GOT3 (cell line): Measurements from ENCODE around the gene HINT3.
"Not testable (repeated sequence)": the region's sequence is repeated elsewhere in the genome, so short reads cannot be mapped to it uniquely, and the experiment has no call there.

Experiments
- DNase-seq: peaks from one replicate; lab custom pipeline; 2025; ENCODE audit warnings: mixed read lengths; lab: John Stamatoyannopoulos, UW

HINT3 gene

DNA sequence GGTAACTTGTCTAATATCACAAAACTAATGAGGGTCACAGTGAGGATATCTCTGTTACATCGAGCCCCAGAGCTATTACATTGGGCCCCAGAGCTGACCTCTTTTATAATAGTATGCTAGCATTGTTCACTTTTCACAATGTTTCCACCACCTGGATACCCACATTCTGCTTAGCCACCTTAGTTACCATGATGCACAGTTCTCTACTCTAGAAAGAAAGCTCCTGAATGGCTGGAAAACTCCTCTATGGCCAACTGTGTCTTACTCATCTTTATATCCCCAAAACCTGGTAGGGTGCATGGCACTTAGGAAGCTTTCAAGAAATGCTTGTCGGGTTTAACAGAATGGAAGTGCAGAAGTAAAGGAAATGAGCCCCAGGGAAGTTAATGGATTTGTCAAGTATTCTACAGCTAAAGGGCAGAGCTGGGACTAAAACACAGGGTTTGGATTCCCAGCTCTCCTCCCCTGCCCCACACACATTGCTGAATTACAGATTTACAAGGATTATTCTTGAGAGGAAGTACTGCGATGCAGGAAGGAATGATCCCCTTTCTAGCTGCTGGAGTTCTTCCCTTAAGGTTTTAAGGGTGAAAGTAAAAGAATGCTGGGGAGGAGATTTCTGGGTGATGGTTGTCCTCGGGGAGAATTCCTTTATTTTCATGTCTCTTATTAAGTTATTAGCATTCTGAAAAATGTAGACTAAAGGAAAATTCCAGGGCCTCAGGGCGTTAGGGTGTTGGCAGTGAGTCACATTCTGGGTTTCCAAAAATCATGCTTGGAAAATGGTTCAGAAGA is 16.1 kb upstream of the HINT3 start:
- DNase-seq: no peak

DNA sequence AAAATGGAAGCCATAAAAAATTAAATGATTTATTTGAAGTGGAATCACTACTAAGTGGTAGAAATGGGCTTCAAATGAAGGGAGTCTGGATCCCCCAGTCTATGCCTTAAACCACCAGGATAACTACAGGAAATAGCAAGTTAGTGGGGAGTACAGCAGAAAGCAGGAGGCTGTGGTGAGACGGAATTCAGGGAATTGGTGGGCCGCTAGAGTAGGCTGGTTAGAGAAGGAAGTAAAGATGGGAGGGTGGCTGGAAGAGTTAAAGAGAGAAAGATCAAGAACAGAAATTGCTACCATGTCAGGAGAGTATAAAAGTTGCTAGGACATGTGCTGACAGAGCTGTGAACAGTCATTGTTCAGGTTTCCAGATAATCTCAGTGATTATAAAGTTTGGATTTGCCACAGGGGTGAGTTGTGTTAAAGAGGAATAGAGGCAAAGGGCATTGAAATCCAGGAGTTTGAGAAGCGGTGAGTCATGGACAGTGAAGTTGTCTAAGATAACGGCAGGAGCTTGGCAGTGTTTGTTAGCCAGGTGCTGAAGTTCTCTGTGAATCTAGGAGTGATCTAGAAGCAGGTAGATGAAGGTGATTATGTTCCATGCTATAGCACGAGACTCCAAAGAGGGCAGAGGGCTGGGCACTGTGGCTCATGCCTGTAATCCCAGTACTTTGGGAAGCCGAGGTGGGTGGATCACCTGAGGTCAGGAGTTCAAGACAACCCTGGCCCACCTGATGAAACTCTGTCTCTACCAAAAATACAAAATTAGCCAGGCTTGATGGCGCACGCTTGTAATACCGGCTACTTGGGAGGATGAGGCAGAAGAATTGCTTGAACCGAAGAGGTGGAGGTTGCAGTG is 13.7 kb upstream of the HINT3 start:
- no peak for DNase-seq

DNA sequence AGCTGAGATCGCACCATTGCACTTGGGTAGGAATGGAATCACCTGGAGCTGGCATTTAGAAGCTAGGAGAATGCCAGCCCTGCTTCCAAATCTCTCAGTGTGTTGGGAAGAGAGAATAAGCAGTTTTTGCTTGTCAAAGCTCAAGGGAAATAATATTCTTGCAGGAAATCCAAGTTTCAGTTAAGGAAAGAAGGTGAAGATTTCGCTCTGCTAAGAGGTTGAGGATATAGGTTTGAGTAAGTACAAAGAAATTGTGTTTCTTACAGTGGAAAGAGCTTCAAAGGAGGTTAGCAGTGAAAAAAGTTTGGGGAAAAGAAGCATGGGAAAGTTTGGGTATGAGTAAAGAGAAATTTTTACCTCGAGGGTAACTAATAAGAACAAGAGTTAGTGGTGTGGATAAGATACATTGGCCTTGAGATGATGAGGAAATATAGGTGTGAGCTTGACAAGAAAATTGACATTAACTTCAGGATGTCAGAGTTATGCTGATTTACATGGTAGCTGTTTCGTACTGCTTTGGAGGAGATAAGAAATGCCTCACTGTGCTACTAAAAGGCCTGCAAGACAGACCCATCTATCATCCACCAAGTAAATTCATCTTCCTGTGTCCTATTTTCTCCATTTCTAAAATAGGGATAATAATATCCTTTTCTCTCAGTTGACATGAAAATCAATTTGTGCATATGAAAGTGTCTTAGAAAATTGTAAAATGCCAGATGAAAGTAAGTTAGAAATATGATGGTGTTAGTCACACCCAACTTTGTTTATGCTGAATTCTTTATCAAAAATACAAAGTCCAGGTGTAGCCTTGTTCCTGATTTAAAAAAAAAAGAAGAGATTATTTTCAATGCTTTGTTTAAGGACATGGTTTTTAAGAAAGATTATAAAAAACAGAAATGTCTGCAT is 12.8 kb upstream of the HINT3 start:
- DNase-seq: no peak

DNA sequence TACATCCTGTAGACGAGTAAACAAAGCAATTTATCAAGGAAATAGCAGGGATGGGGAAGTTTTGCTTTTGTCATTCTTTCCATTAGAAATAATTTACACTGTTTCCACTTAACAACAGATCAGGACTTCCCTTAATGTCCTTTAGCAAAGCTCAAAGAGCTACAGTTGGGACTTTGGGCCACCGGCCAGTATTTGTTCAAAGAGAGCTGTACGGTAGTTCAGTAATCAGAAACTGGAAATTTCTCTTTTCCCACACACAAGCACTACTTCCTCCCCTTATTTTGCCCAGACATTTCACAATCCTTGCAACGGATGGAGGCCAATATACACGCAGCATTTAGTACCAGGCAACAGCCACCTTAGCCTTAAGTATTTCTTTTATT is 12.1 kb upstream of the HINT3 start:
- DNase-seq: no peak

DNA sequence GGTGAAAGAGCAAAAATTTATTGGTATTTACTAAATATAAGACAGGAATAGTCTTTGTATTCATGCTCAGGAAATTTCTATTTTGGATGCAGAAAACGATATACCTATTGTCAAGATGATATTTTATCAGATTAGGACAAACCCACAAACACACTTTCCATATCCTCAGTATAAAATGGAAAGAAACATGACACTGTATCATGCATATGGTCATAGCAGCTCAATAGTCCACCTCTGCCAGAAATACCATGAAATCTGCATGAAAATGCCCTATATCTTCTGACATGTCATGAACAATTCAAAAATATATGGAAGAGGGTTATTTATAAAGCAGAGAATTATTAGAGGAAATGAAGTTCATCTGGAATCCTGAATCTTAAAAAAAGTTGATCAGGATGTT is 11.7 kb upstream of the HINT3 start:
- no peak for DNase-seq

DNA sequence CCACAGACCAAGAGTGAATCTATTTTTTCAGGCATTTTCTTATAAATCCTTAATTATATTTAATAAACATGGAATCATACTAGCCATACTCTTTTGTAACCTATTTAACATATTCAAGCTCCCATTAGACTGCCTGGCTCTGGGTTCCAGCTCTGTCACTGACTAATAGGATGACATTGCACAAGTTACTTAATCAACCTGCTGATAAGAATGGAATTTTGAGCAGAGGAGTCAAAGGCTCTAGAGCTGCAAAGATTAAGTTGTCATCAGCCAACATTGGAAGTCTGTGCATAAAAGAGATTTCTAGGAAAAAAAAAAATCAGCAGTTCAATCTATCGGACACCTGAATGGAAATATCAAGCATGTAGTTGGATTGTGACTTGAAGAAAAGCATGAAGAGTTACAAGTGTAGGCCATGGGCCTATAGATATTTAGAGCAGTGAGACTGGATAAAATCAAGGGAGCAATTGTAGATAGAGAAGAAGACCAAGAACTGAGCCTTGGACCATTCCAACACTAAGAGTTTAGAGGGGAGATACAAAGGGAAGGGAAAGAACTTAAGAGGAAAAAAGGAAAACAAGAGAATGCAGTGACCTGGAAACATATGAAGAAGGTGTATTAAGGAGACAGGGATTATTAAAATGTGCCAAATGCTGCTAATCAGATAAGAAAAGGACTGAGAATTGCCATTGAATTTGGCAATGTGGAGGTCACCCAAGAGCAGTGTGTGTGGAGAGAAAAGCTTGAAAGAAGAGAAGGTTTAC is 11.0 kb upstream of the HINT3 start:
- no peak for DNase-seq

DNA sequence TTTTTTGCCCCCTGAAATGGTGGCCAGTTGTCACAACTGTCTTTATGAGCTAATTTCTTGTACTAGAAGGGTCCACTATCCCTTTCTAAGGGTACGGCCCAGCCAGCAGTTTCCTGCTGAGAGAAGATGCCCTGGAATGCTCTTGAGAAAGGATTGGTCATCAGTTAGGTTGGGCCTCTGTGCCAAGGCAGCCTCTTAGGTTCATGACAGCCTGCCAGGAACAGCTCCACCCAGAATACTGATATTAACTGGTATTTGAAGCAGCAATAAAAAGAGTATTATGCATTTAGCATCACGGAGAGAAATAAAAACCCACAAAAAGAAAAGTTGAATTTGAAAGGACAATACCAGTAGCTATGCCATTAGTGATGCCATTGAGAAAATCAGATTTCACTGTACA is 9.0 kb upstream of the HINT3 start:
- DNase-seq: no peak

DNA sequence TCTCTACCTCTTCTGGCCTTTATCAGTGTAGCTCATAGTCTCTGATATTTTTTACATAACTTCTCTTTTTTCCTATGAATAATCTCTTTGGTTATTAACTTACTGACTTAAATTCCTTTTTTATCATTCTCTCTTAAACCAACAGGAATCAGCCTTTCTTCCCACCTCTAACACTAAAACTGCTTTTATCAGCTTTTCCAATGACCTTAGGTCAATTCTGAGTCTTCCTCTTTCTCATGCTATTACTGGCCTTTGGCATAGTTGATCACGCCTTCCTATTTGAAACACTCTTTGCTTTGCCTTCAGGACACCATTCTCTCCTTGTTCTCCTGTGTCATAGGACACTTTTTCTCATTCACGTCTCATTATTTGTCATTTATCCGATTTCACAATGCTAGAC is 8.1 kb upstream of the HINT3 start:
- no peak for DNase-seq

DNA sequence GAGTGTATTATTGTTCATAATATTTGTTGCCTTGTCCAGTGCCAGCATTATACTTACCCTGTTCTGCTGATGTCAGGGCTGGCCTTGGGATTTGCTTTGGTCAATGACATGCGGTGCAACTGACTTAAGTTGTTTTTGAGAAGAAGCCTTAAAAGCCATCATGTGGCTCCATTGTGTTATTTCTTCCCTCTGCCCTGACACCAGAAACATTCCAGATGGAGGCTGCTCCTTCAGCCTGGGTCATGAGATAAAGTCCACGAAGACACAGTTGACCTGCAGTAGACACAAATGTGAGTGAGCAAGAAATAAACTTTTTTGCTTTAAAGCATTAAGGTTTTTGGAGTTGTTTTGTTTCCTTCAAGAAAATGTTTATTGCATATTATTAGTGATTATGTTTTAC is 7.5 kb upstream of the HINT3 start:
- DNase-seq: no peak

DNA sequence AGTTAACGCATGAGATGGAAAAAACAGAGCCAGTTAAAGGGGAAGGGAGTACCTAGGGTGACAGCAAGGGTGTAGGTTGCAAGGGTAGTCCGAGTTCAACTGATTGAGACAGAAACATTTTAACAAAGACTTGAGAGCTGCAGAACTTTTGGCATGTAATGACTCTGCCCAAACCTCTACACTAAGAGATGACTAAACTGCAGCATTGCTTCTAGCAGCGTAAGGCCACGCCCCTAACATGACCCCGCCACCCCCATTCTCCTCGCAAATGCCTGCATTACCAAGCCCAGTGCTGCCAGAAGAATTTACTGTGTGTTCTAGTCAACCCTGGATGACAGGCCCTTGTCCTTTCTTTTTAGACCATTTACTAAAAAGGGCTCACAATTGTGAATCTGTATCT is 6.3 kb upstream of the HINT3 start:
- peak; percentile 6 for DNase-seq

DNA sequence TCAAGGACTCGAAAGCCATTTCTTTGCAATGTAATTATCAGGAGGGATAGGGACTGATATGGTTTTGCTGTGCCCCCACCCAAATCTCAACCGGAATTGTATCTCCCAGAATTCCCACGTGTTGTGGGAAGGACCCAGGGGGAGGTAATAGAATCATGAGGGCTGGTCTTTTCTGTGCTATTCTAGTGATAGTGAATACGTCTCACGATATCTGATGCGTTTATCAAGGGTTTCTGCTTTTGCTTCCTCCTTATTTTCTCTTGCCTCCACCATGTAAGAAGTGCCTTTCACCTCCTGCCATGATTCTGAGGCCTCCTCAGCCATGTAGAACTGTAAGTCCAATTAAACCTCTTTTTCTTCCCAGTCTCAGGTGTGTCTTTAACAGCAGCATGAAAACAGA is 5.9 kb upstream of the HINT3 start:
- DNase-seq: not testable (repeated sequence)

DNA sequence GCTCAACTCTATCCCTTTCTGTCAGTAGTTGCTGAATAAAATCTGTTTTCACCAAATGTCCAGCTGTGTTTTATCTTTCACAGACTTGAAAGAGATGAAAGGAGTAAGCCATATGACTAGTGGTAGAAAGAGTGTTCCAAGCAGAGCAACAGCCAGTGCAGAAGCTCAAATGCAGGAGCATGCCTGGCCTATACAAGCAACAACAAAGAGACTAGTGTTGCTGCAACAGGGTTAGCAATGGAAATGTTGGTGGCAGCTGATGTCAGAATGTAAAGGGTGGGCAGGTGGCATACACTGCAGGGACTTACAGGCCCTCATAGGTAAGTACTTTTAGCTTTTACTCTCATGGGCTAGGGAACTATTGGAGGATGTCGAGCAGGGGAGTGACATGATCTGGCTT is 5.2 kb upstream of the HINT3 start:
- no peak for DNase-seq

DNA sequence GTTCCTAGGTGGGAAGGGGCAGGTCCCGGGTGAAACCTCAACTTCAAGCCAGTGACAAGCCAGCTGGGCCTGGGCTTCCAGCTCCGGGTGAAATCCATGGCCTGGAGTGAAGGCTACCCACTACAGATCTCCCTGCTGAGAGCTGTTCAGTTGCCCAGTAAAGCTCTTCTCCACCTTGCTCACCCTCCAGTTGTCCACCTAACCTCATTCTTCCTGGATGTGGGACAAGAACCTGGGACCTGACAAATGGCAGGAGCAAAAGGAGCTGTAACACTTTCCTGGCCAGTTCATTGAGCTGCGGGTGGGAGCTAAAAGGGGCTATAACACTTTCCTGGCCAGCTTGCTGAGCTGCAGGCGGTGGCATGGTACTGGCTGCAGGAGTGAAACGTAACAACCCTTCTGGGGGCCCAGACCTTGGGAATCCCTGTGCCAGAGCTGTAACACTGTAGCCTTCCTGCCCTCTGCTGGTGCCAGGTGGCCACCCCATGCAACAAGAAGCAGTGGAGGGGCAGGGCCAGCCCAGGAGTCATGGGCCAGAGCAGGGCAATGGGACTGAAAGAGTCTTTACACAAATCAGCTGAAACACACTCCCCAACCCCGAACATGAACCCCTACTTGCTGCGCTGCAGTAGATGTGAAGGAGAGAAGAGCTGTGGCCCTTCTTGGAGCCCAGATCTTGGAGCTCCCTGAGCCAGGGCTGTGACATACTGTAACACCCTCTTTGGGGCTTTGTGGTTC is 3.6 kb upstream of the HINT3 start:
- no peak for DNase-seq

DNA sequence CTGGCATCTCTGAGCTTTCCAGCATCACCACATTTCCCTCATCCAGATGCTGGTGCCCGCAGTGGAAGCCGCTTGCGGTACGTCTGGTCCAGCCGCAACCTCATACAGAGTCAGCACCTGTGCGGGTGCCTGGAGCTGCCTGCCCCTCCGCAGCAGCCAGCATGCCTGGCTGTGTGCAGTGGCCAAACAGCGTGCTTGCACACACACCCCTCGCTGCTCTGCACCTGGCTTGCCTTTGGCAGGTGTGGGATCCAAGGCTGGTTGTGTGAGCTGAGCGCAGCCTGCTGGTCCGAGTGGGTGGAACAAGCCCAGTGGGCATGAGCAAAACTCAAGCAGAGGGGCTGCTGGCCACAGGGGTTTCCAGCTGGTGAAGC is 3.1 kb upstream of the HINT3 start:
- DNase-seq: no peak

DNA sequence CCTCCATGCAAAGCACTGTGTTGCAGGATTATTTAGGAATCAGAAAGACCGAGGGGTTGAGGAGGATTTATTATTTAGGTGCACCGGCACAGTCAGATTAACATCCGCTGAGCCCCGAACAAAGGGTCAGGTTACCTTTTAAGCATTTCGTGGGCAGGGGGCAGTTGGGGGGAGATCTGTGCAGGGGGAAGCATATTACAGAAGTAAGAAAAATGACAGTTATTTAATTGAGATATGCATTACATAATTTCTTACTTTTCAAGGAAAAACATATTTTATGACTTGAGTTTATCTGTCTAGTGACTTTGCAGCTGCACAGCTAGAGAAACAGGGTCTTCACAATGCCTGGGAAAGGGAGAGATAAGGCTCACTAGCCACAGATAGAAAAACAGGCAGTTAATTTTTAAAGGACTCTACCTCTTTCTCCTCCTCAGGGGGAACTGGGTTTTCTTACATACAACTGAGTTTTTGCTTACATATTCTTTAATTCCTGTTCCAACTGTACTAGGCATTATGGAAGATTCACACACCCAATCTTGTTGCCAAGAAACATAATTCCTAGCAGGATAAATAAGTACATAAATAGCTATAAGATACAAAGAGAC is 1.7 kb upstream of the HINT3 start:
- no peak for DNase-seq

DNA sequence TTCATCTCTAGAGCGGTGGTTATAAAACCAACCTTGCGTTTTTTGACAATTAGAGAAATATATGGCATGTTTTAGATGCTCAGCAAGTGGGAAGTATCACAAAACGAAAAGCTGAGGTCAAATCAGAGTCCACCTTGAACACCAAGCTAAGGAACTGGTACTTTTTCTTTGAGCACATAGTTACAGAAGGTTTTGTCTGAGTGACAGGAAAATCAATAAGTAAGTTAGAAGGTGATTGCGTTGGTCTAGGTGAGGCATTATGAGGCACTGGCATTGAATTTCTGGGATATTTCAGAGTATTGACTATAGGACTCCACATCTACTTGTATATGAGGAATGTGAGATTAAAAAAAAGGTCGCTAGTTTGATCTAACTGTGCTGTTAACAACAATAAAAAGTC is 597 bp upstream of the HINT3 start:
- no peak for DNase-seq

DNA sequence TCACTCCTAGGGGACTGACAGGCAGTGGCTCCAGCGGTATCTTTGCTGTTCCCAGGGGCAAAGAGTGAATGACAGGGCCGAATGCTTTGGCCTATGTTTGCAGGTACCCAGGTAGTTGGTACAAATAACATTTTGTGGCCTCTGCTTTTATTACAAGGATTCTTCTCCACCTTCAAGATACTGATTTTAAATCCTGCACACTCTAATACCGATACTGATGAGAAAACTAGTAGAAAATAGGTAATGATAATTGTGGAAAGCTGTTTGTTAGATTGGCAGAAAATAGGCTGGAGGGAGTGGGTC is 772 bp downstream of the HINT3 start:
- DNase-seq: no peak

DNA sequence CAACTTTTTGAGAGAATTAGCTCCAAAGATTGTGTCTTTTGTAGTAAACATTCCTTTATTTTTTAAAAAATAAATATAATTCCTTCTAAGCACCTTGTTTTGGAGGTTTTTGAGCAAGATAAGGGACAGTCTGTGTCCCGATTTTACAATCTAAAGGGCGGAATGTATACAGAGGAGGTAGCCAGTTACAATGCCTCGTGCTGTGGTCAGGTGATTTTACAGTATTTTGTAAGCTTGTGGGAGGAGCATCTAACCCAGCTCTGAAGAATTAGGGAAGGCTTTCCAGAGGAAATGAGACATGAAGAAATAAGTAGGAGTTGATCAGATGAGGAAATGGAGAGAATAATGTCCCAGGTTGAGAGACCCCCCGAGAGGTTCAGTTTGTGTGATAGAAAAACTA is 1.3 kb downstream of the HINT3 start:
- no peak for DNase-seq

DNA sequence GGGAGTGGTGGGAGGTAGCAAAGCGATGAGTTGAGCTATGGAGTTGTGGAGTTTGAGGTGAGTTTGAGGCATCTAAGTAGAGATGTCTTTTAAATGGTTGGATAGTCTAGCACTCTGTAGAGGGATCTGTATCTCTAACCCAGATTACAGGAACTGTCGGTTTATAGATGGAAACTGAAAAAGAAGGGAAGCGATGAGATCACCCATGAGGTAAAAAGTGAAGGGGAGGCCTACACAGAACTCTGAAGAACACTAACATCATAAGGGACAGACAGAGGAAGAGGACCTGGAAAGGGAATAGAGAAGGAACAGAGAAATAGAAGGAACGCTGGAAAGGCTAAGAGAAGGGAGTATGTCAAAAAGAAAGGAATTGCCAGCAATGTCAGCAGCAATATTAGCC is 2.5 kb downstream of the HINT3 start:
- no peak for DNase-seq

DNA sequence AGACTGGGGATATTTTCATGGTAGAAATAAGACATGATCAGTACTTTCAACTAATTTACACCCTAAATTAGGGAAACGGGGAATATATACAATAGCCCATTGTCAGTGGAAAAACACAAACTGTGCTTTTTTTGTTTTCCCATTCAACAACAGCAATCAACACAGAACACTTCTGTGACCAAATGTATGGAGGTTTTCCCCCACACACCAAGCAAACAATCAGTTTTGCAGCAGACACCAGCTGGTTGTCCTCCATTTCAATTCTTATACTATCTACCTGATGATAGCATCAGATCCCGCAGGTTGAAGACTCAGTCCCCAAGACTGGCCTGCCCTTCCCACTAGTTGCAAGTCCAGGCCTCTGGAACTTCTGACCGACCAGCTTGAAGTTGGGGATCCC is 4.5 kb downstream of the HINT3 start:
- DNase-seq: no peak
